Parathyroid adenoma (tissue), 2 donors: ENCODE results near the gene SYNJ2.

Source experiments
- H2AFZ ChIP-seq: fragments of 300-600 bp; sonication (generic); one replicate; pipeline ENCODE4 v1.7.0; 2017; ENCODE audit warnings: antibody characterized with exemption, mild to moderate bottlenecking
- H3K27ac ChIP-seq: fragments of 300-600 bp; sonication (generic); one replicate; pipeline ENCODE4 v1.7.0; 2017
- H3K27me3 ChIP-seq: fragments of 300-600 bp; sonication (generic); one replicate; pipeline ENCODE4 v1.7.0; 2017; ENCODE audit warnings: low read length; ENCODE audit not compliant: control insufficient read depth, insufficient read depth
- H3K36me3 ChIP-seq: fragments of 300-600 bp; sonication (generic); one replicate; pipeline ENCODE4 v1.7.0; 2017; ENCODE audit warnings: low read length; ENCODE audit not compliant: control insufficient read depth, insufficient read depth
- H3K4me1 ChIP-seq: fragments of 300-600 bp; sonication (generic); one replicate; pipeline ENCODE4 v1.7.0; 2017; ENCODE audit warnings: control low read depth
- H3K4me2 ChIP-seq: fragments of 300-600 bp; sonication (generic); one replicate; pipeline ENCODE4 v1.7.0; 2017; ENCODE audit warnings: low read length
- H3K4me3 ChIP-seq: fragments of 300-600 bp; sonication (generic); one replicate; pipeline ENCODE4 v1.7.0; 2017; ENCODE audit warnings: low read depth, low read length
- H3K79me2 ChIP-seq: fragments of 300-600 bp; sonication (generic); one replicate; pipeline ENCODE4 v1.7.0; 2017; ENCODE audit warnings: control low read depth
- H3K9ac ChIP-seq: fragments of 300-600 bp; sonication (generic); one replicate; pipeline ENCODE4 v1.7.0; 2017; ENCODE audit warnings: mild to moderate bottlenecking
- H3K9me3 ChIP-seq: fragments of 300-600 bp; sonication (generic); one replicate; pipeline ENCODE4 v1.7.0; 2017; ENCODE audit warnings: low read length; ENCODE audit not compliant: control insufficient read depth
- TF ChIP-seq, protein P1 (sequence below): fragments of 300-600 bp; sonication (generic); IDR thresholded peaks from one replicate; pipeline ENCODE4 v1.7.0; 2017; ENCODE audit warnings: antibody characterized with exemption, mild to moderate bottlenecking
- donor health status: primary hyperparathyroidism.

Gene SYNJ2

DNA sequence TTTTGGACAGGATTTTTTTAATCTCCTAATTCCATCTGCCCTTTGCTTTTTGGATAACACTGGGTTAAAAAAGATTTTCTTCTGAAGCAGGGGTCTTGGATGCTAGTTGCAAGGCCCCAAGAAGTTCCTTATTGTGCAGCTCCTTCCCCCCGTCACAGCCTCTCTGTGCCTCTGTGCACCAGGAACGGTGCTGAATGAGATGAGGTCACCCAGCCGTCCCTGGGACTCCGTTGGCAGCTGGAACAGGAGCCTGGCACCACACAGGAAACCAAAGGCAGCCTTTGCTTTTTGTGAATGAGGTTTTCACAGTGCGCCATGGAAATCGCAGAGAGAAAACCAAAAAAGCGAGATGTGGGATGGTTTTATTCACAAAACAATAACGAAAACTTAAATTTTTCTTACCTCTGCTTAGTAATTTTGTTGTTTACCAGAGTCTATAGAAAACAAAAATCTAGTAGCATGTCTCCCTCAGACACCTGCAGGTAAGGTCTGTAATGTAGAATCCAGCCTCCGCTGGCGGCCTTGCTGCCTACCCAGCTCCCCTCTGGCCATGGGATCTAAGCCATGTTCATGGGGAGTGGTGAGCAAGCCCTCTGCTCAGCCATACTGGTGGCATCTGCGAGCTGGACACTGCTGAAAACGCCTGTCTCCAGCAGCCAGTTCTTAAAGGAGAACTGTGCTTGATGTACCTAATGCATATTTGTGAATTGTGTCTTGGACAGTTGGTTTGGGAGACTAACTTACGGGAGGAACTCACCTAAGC, 40.4 kb upstream of the SYNJ2 start:
- Histone ChIP-seq H3K79me2 (no peaks in the 10 kb centered on the region), H2AFZ (no peak overlapping the region), H3K4me3 (no peak overlapping the region), H3K27ac (no peak overlapping the region), H3K36me3 (no peaks in the 10 kb centered on the region), H3K27me3 (no peaks in the 10 kb centered on the region), H3K4me2 (no peak overlapping the region), H3K9ac (no peak overlapping the region), H3K9me3 (no peaks in the 10 kb centered on the region), H3K4me1 (no peaks in the 10 kb centered on the region)
- TF ChIP-seq, protein P1, sequence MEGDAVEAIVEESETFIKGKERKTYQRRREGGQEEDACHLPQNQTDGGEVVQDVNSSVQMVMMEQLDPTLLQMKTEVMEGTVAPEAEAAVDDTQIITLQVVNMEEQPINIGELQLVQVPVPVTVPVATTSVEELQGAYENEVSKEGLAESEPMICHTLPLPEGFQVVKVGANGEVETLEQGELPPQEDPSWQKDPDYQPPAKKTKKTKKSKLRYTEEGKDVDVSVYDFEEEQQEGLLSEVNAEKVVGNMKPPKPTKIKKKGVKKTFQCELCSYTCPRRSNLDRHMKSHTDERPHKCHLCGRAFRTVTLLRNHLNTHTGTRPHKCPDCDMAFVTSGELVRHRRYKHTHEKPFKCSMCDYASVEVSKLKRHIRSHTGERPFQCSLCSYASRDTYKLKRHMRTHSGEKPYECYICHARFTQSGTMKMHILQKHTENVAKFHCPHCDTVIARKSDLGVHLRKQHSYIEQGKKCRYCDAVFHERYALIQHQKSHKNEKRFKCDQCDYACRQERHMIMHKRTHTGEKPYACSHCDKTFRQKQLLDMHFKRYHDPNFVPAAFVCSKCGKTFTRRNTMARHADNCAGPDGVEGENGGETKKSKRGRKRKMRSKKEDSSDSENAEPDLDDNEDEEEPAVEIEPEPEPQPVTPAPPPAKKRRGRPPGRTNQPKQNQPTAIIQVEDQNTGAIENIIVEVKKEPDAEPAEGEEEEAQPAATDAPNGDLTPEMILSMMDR = no peak

DNA sequence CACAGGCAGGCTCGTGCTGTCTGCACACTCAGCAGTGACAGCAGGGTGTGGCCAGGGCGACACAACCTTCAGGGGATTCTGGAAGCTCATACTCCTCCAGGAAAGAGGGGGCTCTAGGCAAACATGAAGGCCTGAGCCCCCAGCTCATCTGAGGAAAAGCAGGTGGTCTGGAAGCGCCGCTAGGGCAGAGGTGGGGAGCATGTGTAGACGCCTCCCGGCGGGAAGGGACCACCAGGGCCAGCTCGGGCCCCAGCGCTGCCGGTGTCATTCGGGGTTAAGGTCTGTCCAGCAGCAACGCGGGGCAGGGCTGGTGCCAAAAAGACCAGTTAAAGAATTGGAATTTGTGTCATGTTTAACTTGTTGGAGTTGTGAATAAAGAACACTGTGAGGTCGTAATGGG, 39.3 kb upstream of the SYNJ2 start:
- TF ChIP-seq, protein P1 = no peak
- Histone ChIP-seq H3K36me3 (no peaks in the 10 kb centered on the region), H3K4me1 (no peaks in the 10 kb centered on the region), H3K79me2 (no peaks in the 10 kb centered on the region), H3K9me3 (no peaks in the 10 kb centered on the region), H3K4me3 (no peak overlapping the region), H2AFZ (no peak overlapping the region), H3K9ac (no peak overlapping the region), H3K27me3 (no peaks in the 10 kb centered on the region), H3K27ac (no peak overlapping the region), H3K4me2 (no peak overlapping the region)

DNA sequence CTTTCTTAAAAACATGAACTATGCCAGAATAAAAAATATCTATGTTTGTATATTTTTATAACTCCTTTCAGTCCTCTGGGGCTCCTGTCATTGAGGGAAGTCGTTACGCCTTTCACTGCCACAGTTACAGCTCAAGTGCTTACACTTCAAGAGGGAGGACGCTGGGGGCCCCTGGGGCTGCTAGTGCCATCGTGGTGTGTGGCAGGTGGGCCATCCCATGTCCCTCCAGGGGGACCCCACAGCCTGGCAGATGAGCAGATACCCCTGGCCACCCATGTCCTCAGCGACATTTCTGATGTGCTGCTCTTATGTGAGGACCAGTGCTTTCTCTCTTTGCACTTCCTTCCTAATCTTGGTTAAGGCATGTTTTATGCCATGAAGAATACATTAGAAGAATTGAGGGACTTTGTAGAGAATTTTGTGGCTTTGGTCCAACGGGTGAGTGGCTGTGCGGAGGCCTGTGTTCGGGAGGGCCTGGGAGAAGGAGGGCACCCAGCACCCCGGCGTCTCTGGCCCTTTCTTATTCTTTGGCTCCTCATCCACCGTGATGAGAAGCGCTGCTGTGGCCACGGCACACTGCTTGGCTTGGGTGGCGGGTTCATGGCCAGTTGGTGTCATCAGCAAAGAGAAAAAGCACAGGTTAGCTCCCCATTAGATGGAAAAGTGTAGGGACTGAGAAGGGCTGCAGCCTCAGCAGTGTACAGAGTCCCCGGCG, 38.3 kb upstream of the SYNJ2 start:
- Histone ChIP-seq H3K9me3 (no peaks in the 10 kb centered on the region), H3K4me2 (no peak overlapping the region), H3K4me3 (no peak overlapping the region), H3K27ac (no peak overlapping the region), H3K27me3 (no peaks in the 10 kb centered on the region), H3K36me3 (no peaks in the 10 kb centered on the region), H3K79me2 (no peaks in the 10 kb centered on the region), H3K9ac (no peak overlapping the region), H2AFZ (no peak overlapping the region), H3K4me1 (no peaks in the 10 kb centered on the region)
- TF ChIP-seq, protein P1 = no peak

DNA sequence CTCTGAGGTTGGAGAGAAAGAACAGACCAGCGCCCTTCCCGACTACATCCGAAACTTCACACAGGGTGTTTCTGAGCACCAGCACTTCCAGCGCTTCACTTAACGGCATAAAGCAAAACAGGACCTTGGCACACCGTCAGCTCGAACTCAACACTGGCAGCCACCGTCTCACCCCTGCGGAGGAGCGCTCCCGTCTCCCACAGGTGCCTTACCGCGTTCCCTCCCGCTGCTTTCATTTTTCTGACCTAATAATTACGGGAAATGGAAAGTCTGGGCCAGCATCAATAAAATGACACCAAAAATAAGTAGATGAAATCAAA, 37.7 kb upstream of the SYNJ2 start:
- Histone ChIP-seq H3K79me2 (no peaks in the 10 kb centered on the region), H3K9ac (no peak overlapping the region), H2AFZ (no peak overlapping the region), H3K36me3 (no peaks in the 10 kb centered on the region), H3K4me2 (no peak overlapping the region), H3K4me3 (no peak overlapping the region), H3K4me1 (no peaks in the 10 kb centered on the region), H3K9me3 (no peaks in the 10 kb centered on the region), H3K27me3 (no peaks in the 10 kb centered on the region), H3K27ac (no peak overlapping the region)
- TF ChIP-seq, protein P1 = no peak
